Transverse colon (tissue), 3 donors: ENCODE measurements around the gene MYLK.

Source experiments
- POLR2A ChIP-seq: fragments of 450-650 bp; IDR thresholded peaks from one replicate; pipeline ENCODE4 v1.6.1; 2016; ENCODE audit warnings: antibody characterized with exemption, mild to moderate bottlenecking, moderate library complexity
- TF ChIP-seq, protein P1 (sequence below), 5 experiments: fragments of 200-600 bp in 3 of 5; fragments of 450-650 bp in 2 of 5; sonication (generic) in 3 of 5; IDR thresholded peaks; 1 replicate in 2 of 5; 2 replicates in 3 of 5; pipeline ENCODE4 v1.5.1; 2016 to 2017; ENCODE audit warnings: antibody characterized with exemption in 5 of 5, inconsistent platforms in 3 of 5, mild to moderate bottlenecking in 2 of 5, moderate library complexity in 1 of 5

DNA sequence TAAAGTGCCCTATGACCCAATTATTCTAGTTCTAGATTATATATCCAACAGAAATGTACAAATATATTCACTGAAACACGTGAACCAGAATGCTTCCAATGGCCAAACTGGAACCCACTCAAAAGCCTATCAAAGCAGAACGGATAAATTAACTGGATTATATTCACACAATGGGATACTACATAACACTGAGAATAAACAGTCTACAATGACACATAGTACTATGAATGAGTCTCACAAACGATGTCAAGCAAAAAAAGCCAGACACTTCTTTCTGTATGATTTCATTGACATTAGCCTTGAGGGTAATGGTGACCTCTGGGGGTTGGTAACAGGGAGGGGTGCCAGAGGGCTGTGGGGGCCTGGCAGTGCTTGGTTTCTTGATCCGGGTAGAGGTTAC is 248.4 kb downstream of the MYLK start:
- TF ChIP-seq POLR2A: no peak
- TF ChIP-seq, protein P1, sequence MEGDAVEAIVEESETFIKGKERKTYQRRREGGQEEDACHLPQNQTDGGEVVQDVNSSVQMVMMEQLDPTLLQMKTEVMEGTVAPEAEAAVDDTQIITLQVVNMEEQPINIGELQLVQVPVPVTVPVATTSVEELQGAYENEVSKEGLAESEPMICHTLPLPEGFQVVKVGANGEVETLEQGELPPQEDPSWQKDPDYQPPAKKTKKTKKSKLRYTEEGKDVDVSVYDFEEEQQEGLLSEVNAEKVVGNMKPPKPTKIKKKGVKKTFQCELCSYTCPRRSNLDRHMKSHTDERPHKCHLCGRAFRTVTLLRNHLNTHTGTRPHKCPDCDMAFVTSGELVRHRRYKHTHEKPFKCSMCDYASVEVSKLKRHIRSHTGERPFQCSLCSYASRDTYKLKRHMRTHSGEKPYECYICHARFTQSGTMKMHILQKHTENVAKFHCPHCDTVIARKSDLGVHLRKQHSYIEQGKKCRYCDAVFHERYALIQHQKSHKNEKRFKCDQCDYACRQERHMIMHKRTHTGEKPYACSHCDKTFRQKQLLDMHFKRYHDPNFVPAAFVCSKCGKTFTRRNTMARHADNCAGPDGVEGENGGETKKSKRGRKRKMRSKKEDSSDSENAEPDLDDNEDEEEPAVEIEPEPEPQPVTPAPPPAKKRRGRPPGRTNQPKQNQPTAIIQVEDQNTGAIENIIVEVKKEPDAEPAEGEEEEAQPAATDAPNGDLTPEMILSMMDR (IDR thresholded peaks at IDR 0.05): no peak
